Tibial artery (tissue), 4 donors: ENCODE measurements around the gene SH3RF3.

Experiments
- DNase-seq, 2 donors: peaks; one replicate each; pipeline ENCODE4 v3.0.0-alpha.2; 2019
- H3K27ac ChIP-seq, 2 donors: fragments of 200-600 bp; sonication (generic) in 1 of 2; 1 replicate in 1 of 2; 2 replicates in 1 of 2; pipeline ENCODE4 v1.5.1; 2018 to 2019; ENCODE audit warnings: mild to moderate bottlenecking in 1 of 2
- H3K27me3 ChIP-seq, 2 donors: fragments of 200-600 bp; sonication (generic) in 1 of 2; one replicate each; pipeline versions ENCODE4 v1.5.1 to v1.6.0; 2016 to 2019
- H3K36me3 ChIP-seq, 3 donors: fragments of 200-600 bp; sonication (generic) in 2 of 3; one replicate each; pipeline ENCODE4 v1.5.1; 2016 to 2019; ENCODE audit warnings: mild to moderate bottlenecking in 2 of 3
- H3K4me1 ChIP-seq, 4 donors: fragments of 200-600 bp; sonication (generic) in 2 of 4; 1 replicate in 3 of 4; 2 replicates in 1 of 4; pipeline ENCODE4 v1.5.1; 2016 to 2019
- H3K4me3 ChIP-seq, 2 donors: fragments of 200-600 bp; sonication (generic) in 1 of 2; 1 replicate in 1 of 2; 2 replicates in 1 of 2; pipeline ENCODE4 v1.5.1; 2018 to 2019; ENCODE audit warnings: mild to moderate bottlenecking in 2 of 2
- H3K9me3 ChIP-seq, 3 donors: fragments of 200-600 bp; sonication (generic) in 1 of 3; one replicate each; pipeline ENCODE4 v1.5.1; 2016 to 2019
- intact Hi-C: fragments of 100-400 bp; cut with DNase I; formaldehyde crosslinking; loops from one replicate; pipeline ENCODE4 v1.15.0; 2023; ENCODE audit warnings: low total_unique reads
- TF ChIP-seq, protein P1 (sequence below), 2 experiments: fragments of 200-600 bp in 1 of 2; fragments of 450-650 bp in 1 of 2; IDR thresholded peaks; one replicate each; pipeline ENCODE4 v1.5.1; 2017 to 2019; ENCODE audit warnings: antibody characterized with exemption in 2 of 2, mild to moderate bottlenecking in 1 of 2, moderate library complexity in 1 of 2

Gene SH3RF3

GRCh38 chr2:109396202-109397180 lies 267.5 kb downstream of the SH3RF3 start:
- H3K27me3 ChIP-seq, result no peaks in the 10 kb centered on the region
- TF ChIP-seq, protein P1, sequence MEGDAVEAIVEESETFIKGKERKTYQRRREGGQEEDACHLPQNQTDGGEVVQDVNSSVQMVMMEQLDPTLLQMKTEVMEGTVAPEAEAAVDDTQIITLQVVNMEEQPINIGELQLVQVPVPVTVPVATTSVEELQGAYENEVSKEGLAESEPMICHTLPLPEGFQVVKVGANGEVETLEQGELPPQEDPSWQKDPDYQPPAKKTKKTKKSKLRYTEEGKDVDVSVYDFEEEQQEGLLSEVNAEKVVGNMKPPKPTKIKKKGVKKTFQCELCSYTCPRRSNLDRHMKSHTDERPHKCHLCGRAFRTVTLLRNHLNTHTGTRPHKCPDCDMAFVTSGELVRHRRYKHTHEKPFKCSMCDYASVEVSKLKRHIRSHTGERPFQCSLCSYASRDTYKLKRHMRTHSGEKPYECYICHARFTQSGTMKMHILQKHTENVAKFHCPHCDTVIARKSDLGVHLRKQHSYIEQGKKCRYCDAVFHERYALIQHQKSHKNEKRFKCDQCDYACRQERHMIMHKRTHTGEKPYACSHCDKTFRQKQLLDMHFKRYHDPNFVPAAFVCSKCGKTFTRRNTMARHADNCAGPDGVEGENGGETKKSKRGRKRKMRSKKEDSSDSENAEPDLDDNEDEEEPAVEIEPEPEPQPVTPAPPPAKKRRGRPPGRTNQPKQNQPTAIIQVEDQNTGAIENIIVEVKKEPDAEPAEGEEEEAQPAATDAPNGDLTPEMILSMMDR (IDR thresholded peaks at IDR 0.05), result no peak
- peaks cover 0 to 25% (median 5%) of the 10 kb centered on the region in 4 donors for H3K4me1 ChIP-seq
- peaks cover 0 to 9% (median 6%) of the 10 kb centered on the region in 3 donors for H3K36me3 ChIP-seq
- intact Hi-C loops, result no loop called here
- DNase-seq, result no peak
- H3K9me3 ChIP-seq, result no peaks in the 10 kb centered on the region
- peak overlapping the region in 1 of 2 donors; percentile 23 for H3K27ac ChIP-seq
- H3K4me3 ChIP-seq, result no peak overlapping the region

DNA sequence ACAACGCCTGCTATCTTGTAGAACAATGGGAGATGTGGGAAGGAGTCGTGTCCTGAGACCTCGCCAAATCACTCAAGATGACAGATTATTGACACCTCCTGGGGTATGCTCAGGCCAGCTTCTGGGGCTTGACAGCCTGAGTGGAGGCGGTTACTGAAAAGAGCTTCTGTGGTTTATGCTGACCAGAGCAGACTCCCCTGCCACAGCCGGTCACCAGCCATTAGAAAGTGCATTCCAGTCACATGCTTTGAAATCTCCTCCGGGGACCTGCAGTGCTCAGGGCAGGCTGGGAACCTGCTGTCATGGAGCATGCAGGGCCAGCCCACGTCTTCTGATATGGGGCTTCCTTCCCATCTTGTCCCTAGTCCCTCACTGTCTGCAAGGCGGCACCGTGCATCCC lies 268.9 kb downstream of the SH3RF3 start:
- no peak for DNase-seq
- Histone ChIP-seq H3K27ac (no peak overlapping the region), H3K36me3 (peaks cover 0 to 9% (median 6%) of the 10 kb centered on the region in 3 donors), H3K9me3 (no peaks in the 10 kb centered on the region), H3K4me3 (no peak overlapping the region), H3K27me3 (no peaks in the 10 kb centered on the region), H3K4me1 (peaks cover 0 to 39% (median 12%) of the 10 kb centered on the region in 4 donors)
- TF ChIP-seq, protein P1 (IDR thresholded peaks at IDR 0.05), result no peak
- intact Hi-C loops, result no loop called here

GRCh38 chr2:109398366-109399015 lies 269.5 kb downstream of the SH3RF3 start:
- Histone ChIP-seq H3K36me3 (peaks cover 0 to 9% (median 6%) of the 10 kb centered on the region in 3 donors), H3K27me3 (no peaks in the 10 kb centered on the region), H3K27ac (peak overlapping the region in 1 of 2 donors; percentile 26), H3K4me3 (no peak overlapping the region), H3K9me3 (no peaks in the 10 kb centered on the region), H3K4me1 (peaks cover 0 to 44% (median 12%) of the 10 kb centered on the region in 4 donors)
- no peak for DNase-seq
- intact Hi-C loops, result no loop called here
- TF ChIP-seq, protein P1 (IDR thresholded peaks at IDR 0.05), result no peak

- no peaks in the 10 kb centered on the region for H3K27me3 ChIP-seq
- H3K4me1 ChIP-seq, result peaks cover 0 to 44% (median 12%) of the 10 kb centered on the region in 4 donors
- no peaks in the 10 kb centered on the region for H3K9me3 ChIP-seq
- no peak overlapping the region for H3K4me3 ChIP-seq
- H3K36me3 ChIP-seq, result peaks cover 0 to 9% (median 6%) of the 10 kb centered on the region in 3 donors
- intact Hi-C loops, result no loop called here
- H3K27ac ChIP-seq, result peak overlapping the region in 1 of 2 donors; percentile 26
- TF ChIP-seq, protein P1 (IDR thresholded peaks at IDR 0.05), result no peak
- no peak for DNase-seq
These were observed 270.1 kb downstream of the SH3RF3 start for GRCh38 chr2:109399066-109399465.

- Histone ChIP-seq H3K4me3 (no peak overlapping the region), H3K4me1 (peaks cover 0 to 44% (median 12%) of the 10 kb centered on the region in 4 donors), H3K9me3 (no peaks in the 10 kb centered on the region), H3K36me3 (peaks cover 0 to 9% (median 6%) of the 10 kb centered on the region in 3 donors), H3K27me3 (no peaks in the 10 kb centered on the region), H3K27ac (no peak overlapping the region)
- no peak for DNase-seq
- intact Hi-C loops, result no loop called here
- TF ChIP-seq, protein P1 (IDR thresholded peaks at IDR 0.05), result no peak
These were observed 271.1 kb downstream of the SH3RF3 start for GRCh38 chr2:109400102-109400501.
